ENCODE data around the gene SDHC. TPM values are rescaled to one million over a fixed set of nuclear protein-coding genes. Genes with fewer than 3 reads are reported as not detected.

The SDHC gene
- total RNA-seq, 2 donors from 2014 or later = 127 to 183 TPM

DNA sequence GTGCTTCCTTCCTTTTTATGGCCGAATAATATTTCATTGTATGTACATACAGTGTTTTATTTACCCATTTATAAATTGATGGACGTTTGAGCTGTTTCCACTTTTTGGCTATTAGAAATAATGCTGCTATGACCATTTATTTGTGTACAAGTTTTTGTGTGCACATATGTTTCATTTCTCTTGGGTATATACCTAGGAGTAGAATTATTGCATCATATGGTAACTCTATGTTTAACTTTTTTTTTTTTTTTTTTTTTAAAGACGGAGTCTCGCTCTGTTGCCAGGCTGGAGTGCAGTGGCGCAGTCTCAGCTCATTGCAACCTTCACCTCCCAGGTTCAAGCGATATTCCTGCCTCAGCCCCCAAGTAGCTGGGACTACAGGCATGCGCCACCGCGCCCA, 19.0 kb downstream of the SDHC start:
- H3K4me1 Mint-ChIP-seq (ENCODE audit: low read depth in 2 of 2) = peaks cover 0 to 9% of the 10 kb centered on the region in 2 donors
- ATAC-seq = no peak
- no peak overlapping the region for H3K4me3 Mint-ChIP-seq
- no peaks in the 10 kb centered on the region for H3K9me3 Mint-ChIP-seq
- no peak overlapping the region for H3K27ac Mint-ChIP-seq
- no peak for DNase-seq (ENCODE audit: low spot score)
- peaks cover 37% of the 10 kb centered on the region for H3K36me3 Mint-ChIP-seq
- H3K27me3 Mint-ChIP-seq = no peaks in the 10 kb centered on the region

DNA sequence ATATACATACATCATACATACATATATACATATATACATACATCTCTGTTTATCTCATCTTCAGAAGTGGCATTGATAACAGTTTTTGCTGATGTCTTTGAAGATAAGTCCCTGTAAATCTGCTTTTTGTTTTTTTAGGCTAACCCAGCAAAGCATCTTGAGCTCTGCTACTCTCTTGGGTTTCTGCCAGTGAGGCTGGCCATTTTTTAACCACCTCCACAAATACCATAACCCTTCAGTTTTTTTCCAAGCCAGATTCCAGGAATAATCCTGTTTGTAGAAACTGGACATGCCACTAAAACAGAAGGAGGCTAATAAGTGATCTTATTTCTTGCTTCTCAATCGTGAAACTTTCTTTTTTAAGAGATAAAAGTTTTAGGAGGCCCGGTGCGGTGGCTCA, 21.6 kb downstream of the SDHC start:
- ATAC-seq (no peak), DNase-seq (ENCODE audit: low spot score) (no peak)
- H3K4me3 Mint-ChIP-seq = no peak overlapping the region
- H3K36me3 Mint-ChIP-seq = peaks cover 34% of the 10 kb centered on the region
- peak overlapping the region in 1 of 2 donors; percentile 77 for H3K27ac Mint-ChIP-seq
- H3K27me3 Mint-ChIP-seq = no peaks in the 10 kb centered on the region
- H3K4me1 Mint-ChIP-seq (ENCODE audit: low read depth in 2 of 2) = peaks cover 0 to 9% of the 10 kb centered on the region in 2 donors
- no peaks in the 10 kb centered on the region for H3K9me3 Mint-ChIP-seq

DNA sequence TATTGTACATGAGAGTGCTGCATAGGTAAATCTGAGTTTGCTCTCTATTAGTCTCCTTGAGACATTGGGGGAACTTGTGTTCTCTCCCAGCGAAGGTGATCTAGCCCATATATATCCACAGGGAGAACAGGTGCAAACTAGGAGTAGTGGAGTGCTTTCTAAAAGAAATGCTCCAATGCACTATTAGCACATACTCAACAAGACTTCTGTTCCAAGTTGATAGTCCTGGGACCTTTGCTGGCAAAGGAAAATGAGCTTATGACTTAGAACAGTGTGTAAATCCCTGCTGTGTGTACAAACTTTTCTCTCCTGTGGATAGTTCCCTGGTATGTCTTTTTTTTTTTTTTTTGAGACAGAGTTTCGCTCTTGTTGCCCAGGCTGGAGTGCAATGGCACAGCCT, 28.0 kb downstream of the SDHC start:
- Mint-ChIP-seq H3K36me3 (peaks cover 16% of the 10 kb centered on the region), H3K9me3 (no peaks in the 10 kb centered on the region), H3K27ac (no peak overlapping the region), H3K27me3 (no peaks in the 10 kb centered on the region), H3K4me1 (ENCODE audit: low read depth in 2 of 2) (peaks cover 0 to 10% of the 10 kb centered on the region in 2 donors), H3K4me3 (no peak overlapping the region)
- ATAC-seq = no peak
- no peak for DNase-seq (ENCODE audit: low spot score)

DNA sequence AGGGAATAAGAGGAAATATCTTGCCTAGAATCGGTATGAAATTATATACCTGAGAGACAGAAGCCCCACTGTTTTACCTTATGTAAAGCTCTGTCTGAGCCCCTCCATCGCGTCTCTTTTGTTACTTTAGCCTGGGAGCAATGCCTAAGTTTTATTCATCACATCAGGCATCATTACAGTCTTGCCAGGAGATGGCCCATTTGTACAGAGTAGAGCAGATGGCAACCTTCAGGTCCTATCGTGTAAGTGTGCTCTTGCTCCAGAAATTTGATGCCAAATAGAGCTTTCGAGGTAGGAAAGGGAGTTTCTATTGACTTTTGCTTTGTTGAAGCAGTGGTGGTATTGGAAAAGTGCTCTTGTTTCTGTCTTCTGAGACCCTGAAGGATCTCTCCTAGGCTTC, 28.6 kb downstream of the SDHC start:
- Mint-ChIP-seq H3K27me3 (no peaks in the 10 kb centered on the region), H3K4me3 (no peak overlapping the region), H3K4me1 (ENCODE audit: low read depth in 2 of 2) (peaks cover 0 to 6% of the 10 kb centered on the region in 2 donors), H3K9me3 (no peaks in the 10 kb centered on the region), H3K27ac (no peak overlapping the region), H3K36me3 (peaks cover 16% of the 10 kb centered on the region)
- no peak for ATAC-seq
- no peak for DNase-seq (ENCODE audit: low spot score)

DNA sequence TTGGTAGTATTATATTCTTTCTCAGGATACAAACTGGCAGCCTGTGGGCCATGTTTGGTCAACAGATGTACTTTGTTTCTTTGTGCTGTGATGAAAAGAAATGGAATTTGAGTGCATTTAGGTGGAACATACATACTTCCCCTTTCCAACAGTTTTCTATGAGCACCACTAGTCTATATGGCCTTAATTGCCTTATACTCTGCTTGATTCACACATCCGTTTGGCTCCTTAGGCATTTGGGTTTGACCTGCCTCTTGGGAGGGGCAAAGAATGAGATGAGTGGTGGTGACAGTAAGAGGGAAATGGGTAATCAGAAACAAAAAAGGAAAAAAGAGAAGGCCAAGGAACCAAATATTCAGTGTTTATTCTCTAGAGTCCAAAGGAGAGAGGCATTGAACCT, 36.5 kb downstream of the SDHC start:
- Mint-ChIP-seq H3K4me3 (peak overlapping the region; percentile 23), H3K27ac (peak overlapping the region; percentile 89 to 93), H3K27me3 (no peaks in the 10 kb centered on the region), H3K36me3 (no peaks in the 10 kb centered on the region), H3K4me1 (ENCODE audit: low read depth in 2 of 2) (peaks cover 0 to 12% of the 10 kb centered on the region in 2 donors), H3K9me3 (no peaks in the 10 kb centered on the region)
- ATAC-seq (no peak), DNase-seq (ENCODE audit: low spot score) (no peak)

DNA sequence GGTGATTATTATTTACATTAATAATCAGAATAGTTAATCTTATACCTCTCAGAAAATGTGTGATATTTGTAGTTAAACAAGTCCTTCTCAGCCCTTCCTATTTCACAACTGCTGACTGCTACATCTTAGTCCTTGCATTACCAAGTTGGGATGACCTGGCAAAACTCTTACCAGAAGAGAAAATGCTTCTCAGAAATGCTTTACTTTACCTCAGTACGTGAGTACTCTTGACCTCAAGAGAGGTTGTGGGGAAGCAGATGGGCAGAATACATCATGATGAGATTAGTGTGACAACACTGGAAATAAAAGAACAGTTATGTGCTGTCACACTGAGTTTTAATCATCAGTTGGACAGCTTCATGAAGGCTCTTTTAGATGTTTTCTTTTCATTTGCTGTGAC, 37.3 kb downstream of the SDHC start:
- DNase-seq (ENCODE audit: low spot score) (no peak), ATAC-seq (peak; percentile 93 to 96)
- Mint-ChIP-seq H3K4me3 (peak overlapping the region; percentile 23), H3K36me3 (no peaks in the 10 kb centered on the region), H3K4me1 (ENCODE audit: low read depth in 2 of 2) (peaks cover 0 to 12% of the 10 kb centered on the region in 2 donors), H3K27me3 (no peaks in the 10 kb centered on the region), H3K27ac (peak overlapping the region; percentile 89 to 93), H3K9me3 (no peaks in the 10 kb centered on the region)

DNA sequence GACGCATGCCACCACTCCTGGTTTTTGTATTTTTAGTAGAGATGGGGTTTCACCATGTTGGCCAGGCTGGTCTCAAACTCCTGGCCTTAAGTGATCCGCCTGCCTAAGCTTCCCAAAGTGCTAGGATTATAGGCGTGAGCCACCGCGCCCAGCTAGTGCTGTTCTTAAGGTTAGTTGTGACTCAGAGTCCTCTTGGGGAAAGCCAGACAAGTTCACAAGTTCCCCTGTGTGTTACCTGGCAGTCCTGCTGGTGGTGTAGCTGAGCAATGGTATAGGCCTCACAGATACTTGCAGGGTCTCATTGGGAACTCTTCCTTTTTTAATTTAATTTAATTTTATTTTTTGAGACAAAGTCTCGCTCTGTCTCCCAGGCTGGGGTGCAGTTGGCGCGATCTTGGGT, 42.9 kb downstream of the SDHC start:
- H3K9me3 Mint-ChIP-seq = no peaks in the 10 kb centered on the region

DNA sequence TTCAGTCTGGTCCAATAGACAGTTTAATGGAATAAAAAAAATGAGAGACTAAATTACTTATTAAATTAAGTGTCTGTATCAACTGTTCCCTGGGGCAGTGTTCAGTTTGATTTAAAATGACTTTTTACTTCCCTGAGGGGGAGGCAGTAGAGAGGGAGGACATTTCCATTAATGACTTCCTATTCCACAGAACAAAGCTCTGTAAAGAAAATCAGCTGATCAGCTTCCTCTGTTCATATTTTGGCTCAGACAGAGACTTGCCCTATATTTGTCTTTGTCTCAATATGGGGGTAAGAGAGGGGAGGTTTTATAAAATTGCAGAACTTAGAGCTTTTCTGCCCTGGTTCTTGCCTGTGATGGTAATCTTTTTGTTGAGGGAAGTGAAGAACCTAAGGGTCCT, 45.1 kb downstream of the SDHC start:
- no peaks in the 10 kb centered on the region for H3K27me3 Mint-ChIP-seq
- no peaks in the 10 kb centered on the region for H3K9me3 Mint-ChIP-seq
- no peak overlapping the region for H3K4me3 Mint-ChIP-seq
- no peak for DNase-seq (ENCODE audit: low spot score)
- H3K27ac Mint-ChIP-seq = peak overlapping the region; percentile 30 to 76
- peaks cover 7 to 9% of the 10 kb centered on the region in 2 donors for H3K4me1 Mint-ChIP-seq (ENCODE audit: low read depth in 2 of 2)
- peaks cover 2% of the 10 kb centered on the region for H3K36me3 Mint-ChIP-seq
- no peak for ATAC-seq

More for the DNA sequence above, 42.9 kb downstream of the SDHC start:
- DNase-seq (ENCODE audit: low spot score) (no peak), ATAC-seq (no peak)
- Mint-ChIP-seq H3K4me3 (no peak overlapping the region), H3K27ac (no peak overlapping the region), H3K36me3 (no peaks in the 10 kb centered on the region), H3K27me3 (no peaks in the 10 kb centered on the region), H3K4me1 (ENCODE audit: low read depth in 2 of 2) (peaks cover 7 to 9% of the 10 kb centered on the region in 2 donors)

DNA sequence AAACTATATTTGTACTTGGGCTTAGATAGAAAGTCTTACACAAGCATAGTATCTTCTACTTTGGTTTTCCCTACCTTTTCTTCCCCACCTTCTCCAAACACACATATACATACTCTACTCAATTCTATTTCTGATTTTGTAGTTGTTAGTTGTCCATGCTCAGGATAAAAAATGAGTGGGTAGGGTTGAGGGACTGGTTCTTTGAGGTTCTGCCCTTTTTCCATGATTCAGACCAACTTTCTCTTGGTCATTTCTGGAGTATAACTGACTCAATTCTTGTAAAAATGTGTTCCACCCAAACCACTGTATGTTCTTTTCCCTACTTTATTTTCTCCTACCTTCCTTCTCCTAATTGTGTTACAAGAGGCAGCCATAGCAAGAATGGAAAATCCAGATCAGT, 50.2 kb downstream of the SDHC start:
- DNase-seq (ENCODE audit: low spot score) (no peak), ATAC-seq (no peak)
- Mint-ChIP-seq H3K27me3 (no peaks in the 10 kb centered on the region), H3K4me1 (ENCODE audit: low read depth in 2 of 2) (peaks cover 14 to 15% of the 10 kb centered on the region in 2 donors), H3K9me3 (no peaks in the 10 kb centered on the region), H3K36me3 (peaks cover 13% of the 10 kb centered on the region), H3K27ac (peak overlapping the region in 1 of 2 donors; percentile 65), H3K4me3 (no peak overlapping the region)

DNA sequence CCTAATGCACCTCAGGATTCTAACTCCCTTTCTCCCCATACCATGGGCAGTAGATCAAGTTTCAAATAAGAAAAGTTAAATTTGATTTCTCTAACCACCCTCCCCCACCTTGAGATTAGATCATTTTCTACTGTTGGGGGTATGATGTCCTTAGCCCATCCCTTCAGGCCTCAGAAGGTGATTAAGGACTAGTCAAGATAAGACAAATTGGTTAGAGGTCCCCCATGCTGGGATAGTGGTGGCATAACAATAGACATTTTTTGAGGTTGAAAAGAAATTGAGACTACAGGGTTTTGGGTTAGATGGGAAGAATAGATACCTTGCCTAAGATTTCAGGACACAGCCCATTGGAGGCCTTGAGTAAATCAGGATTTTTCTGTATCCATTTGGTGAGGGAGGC, 51.0 kb downstream of the SDHC start:
- Mint-ChIP-seq H3K27ac (peak overlapping the region in 1 of 2 donors; percentile 65), H3K4me3 (no peak overlapping the region), H3K36me3 (peaks cover 13% of the 10 kb centered on the region), H3K9me3 (no peaks in the 10 kb centered on the region), H3K27me3 (no peaks in the 10 kb centered on the region), H3K4me1 (ENCODE audit: low read depth in 2 of 2) (peaks cover 7 to 9% of the 10 kb centered on the region in 2 donors)
- ATAC-seq = no peak
- DNase-seq (ENCODE audit: low spot score) = no peak

DNA sequence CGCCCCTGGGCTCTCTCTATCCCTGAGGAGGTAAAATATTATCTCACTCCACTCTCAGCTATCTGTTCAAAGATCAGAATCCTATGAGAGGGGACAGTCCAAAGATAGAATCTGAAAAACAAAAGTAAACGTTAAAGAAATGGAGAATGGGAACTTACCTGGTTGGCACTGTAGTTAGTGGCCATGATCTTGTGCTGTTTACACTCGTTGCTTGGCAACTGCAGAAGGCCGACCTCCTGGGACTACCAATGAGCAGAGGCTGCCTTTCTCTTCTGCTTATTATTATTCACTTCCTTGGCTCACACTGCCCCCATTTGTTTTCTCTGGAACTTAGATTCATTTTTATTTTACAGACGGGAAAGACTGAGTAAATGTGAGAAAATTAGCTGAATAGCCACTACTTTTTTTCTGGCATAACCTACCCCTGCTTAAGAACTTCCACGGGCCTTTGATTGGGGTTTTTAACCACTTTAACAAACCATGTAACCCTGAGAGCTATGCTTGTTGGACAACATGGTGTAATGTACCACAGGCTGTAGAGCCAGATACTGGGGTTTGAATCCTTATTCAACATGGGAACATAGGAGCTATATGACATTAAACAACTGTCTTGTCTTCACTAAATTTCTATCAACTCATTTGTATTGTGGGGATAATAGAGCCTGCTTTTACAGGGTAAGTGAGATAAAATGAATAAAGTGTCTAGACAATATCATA, 53.7 kb downstream of the SDHC start, which contains the start of gene CFAP126:
Gene CFAP126 (minus strand): TSS at position 193 of the 717 bp plus-strand sequence. CDS start 8 bp downstream, at position 185.
- peak within 1 kb of the TSS; percentile 71 to 72 for H3K27ac Mint-ChIP-seq
- peak; percentile 83 to 88 for ATAC-seq
- H3K27me3 Mint-ChIP-seq = no peaks in the 10 kb centered on the region
- peaks cover 7 to 9% of the 10 kb centered on the region in 2 donors for H3K4me1 Mint-ChIP-seq (ENCODE audit: low read depth in 2 of 2)
- DNase-seq (ENCODE audit: low spot score) = no peak
- peaks cover 13% of the 10 kb centered on the region for H3K36me3 Mint-ChIP-seq
- H3K4me3 Mint-ChIP-seq = no peak within 1 kb of the TSS
- H3K9me3 Mint-ChIP-seq = no peaks in the 10 kb centered on the region

DNA sequence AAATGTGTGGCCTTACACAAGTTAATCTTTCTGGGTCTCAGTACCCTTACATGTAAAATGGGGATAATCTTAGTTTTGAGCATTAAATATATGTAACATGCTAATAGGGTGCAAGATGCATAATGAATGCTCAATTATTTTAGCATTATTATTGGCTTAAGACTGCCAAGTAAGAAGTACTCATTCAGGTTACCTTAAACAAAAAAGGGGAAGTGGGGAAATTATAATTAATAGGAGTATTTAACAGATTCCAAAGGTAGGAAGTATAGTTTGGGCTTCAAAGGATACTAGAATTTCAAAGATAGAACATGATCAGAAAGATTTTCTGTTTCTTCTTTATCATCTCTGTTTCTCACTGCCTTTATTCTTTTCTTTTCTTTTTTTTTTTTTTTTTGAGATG, 59.3 kb downstream of the SDHC start:
- Mint-ChIP-seq H3K27ac (no peak overlapping the region), H3K4me3 (no peak overlapping the region), H3K27me3 (no peaks in the 10 kb centered on the region), H3K9me3 (no peaks in the 10 kb centered on the region), H3K4me1 (ENCODE audit: low read depth in 2 of 2) (no peaks in the 10 kb centered on the region), H3K36me3 (peaks cover under 1% of the 10 kb centered on the region)
- DNase-seq (ENCODE audit: low spot score) (no peak), ATAC-seq (no peak)

DNA sequence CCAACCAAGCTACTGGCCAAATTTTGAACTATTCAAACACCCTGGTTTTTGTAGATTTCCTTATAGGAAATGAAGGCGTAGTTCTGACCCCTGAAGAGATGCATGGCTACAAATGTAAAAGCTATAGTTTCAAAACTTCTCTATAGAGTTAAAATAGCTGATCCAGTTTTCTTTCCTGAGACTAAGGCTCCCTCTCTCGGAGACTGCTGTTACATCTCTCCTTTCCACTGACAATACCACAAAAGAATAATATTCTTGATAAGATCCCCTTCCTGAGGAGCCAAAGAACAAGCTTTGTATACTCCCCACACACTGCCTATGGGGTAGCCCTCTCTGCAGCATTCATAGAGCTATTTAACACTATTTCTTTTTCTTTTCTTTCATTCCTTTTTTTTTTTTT, 60.2 kb downstream of the SDHC start:
- Mint-ChIP-seq H3K4me3 (no peak overlapping the region), H3K36me3 (no peaks in the 10 kb centered on the region), H3K27me3 (no peaks in the 10 kb centered on the region), H3K4me1 (ENCODE audit: low read depth in 2 of 2) (no peaks in the 10 kb centered on the region), H3K9me3 (no peaks in the 10 kb centered on the region), H3K27ac (no peak overlapping the region)
- ATAC-seq = no peak
- DNase-seq (ENCODE audit: low spot score) = no peak

DNA sequence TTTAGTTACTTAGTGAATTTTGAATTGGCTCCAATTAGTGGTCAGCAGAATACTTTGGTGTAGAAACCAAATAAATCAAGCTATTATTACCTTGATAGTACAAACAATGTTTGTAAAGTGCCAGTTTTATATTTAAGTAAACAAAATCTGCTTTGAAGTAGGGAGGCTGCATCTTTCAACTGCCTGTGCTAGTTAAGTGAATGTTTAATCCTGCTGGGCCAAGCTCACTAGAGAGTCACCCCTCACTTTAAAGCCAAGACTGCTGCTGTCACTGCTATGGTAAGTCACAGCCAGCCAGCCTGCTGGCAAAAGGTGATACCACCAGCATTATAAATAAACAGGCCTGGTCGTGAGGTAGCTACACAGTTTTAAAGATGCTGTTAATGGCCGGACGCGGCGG, 63.8 kb downstream of the SDHC start:
- DNase-seq (ENCODE audit: low spot score) = no peak
- Mint-ChIP-seq H3K9me3 (no peaks in the 10 kb centered on the region), H3K27ac (no peak overlapping the region), H3K4me1 (ENCODE audit: low read depth in 2 of 2) (peaks cover 0 to 3% of the 10 kb centered on the region in 2 donors), H3K4me3 (no peak overlapping the region), H3K27me3 (no peaks in the 10 kb centered on the region), H3K36me3 (no peaks in the 10 kb centered on the region)
- ATAC-seq = no peak

DNA sequence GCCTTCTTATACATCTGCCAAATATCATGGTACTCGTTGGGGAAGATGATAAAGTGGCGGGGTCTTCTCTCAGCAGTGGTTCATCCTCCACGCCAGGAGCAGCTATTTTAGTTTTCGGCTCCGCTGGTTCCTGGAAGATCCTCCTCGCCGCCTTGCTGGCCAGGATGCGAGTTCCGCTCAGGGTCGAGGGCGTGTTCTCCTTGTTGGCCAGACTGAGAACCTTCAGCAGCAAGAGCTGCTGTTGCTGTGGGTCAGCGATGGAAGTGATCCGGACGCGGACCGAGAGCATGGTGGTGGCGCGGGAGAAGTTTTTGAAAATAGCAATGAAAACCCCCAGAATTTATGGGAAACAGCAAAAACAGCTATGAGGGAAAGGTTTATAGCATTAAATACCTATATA, 64.9 kb downstream of the SDHC start:
- Mint-ChIP-seq H3K36me3 (no peaks in the 10 kb centered on the region), H3K9me3 (no peaks in the 10 kb centered on the region), H3K27me3 (no peaks in the 10 kb centered on the region), H3K4me1 (ENCODE audit: low read depth in 2 of 2) (peaks cover 0 to 3% of the 10 kb centered on the region in 2 donors), H3K4me3 (peak overlapping the region; percentile 68), H3K27ac (no peak overlapping the region)
- ATAC-seq (no peak), DNase-seq (ENCODE audit: low spot score) (no peak)

All from natural killer cell treated with Interleukin-12 subunit alpha and Interleukin-12 subunit beta and Interleukin-15 and Interleukin-18, amount 100 ng/mL, for 72 hours (primary cell).